GM12872 (cell line): ENCODE data around the gene SYNE3.

Source experiments
- CTCF ChIP-seq: IDR thresholded peaks from 3 replicates; pipeline ENCODE4 v1.5.1; 2011; ENCODE audit warnings: low read depth, mild to moderate bottlenecking, low read length, moderate library complexity; ENCODE audit not compliant: insufficient read depth

Gene SYNE3

GRCh38 chr14:95522116-95522515, 5.7 kb upstream of the SYNE3 start:
- no peak for TF ChIP-seq CTCF

- no peak for TF ChIP-seq CTCF
Measured at GRCh38 chr14:95521001-95521400, 4.6 kb upstream of the SYNE3 start.

- no peak for TF ChIP-seq CTCF
Measured at GRCh38 chr14:95520346-95520745, 3.9 kb upstream of the SYNE3 start.

GRCh38 chr14:95519699-95520098, 3.2 kb upstream of the SYNE3 start:
- no peak for TF ChIP-seq CTCF

GRCh38 chr14:95518045-95518751, 1.7 kb upstream of the SYNE3 start:
- TF ChIP-seq CTCF: no peak

GRCh38 chr14:95515596-95516552, 576 bp downstream of the SYNE3 start:
- TF ChIP-seq CTCF: peak; percentile 58

- no peak for TF ChIP-seq CTCF
Measured at GRCh38 chr14:95515080-95515489, 1.4 kb downstream of the SYNE3 start.
